Activated CD8-positive, alpha-beta memory T cell treated with anti-CD3 and anti-CD28 coated beads, Interleukin-2, amount 50 U/mL, for 4 hours (primary cell): ENCODE measurements around the gene PCNT.
A peak's percentile ranks its signal among the peaks of the same experiment; 100 is the strongest.
"Not testable (repeated sequence)": the region's sequence is repeated elsewhere in the genome, so short reads cannot be mapped to it uniquely, and the experiment has no call there.

ENCODE experiments used
- DNase-seq: peaks from one replicate; pipeline ENCODE4 v3.0.0-alpha.2; 2020

The PCNT gene

DNA sequence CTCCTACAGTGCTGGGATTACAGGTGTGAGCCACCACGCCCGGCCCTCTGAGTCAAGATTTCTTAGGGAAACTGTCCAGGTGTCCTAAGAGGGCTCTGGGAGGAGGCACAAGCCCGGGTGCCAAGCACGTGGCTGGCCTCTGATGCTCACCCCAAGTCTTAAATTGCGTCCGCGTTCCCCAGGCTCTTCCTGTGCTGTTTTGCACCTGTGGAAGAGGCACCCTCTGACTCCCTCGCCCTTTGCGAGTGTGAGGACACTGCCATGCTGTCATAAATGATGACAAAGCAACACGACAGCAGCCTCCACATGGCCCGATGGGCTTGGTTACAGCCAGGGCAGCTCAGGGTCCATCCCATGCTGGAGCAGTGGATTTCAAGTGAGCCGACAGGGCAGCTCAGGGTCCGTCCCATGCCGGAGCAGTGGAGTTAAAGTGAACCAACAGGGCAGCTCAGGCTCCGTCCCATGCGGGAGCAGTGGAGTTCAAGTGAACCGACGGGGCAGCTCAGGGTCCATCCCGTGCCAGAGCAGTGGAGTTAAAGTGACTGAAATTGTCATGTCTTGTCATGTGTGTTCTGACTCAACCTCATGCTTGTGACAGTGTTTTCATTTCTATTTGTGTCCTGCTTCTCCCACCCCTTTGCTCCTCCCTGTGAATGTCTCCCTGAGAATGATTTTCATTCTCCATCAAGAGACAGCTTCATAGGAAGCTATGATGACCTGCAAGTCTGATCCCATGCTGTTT, 33.9 kb downstream of the PCNT start:
- no peak for DNase-seq

DNA sequence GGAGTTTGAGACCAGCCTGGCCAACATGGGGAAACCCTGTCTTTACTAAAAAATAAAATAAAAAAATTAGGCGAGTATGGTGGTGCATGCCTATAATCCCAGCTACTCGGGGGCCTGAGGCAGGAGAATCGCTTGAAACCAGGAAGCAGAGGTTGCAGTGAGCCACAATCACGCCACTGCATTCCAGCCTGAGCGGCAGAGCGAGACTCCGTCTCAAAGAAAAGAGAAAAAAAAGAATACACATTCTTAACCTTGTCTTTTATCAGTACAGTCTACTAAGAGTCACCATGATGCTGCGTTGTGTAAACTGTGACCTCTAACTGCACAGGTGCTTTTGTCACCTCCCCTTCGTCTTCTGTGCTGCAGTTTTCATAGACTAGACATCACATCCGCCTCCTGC, 37.2 kb downstream of the PCNT start:
- no peak for DNase-seq

DNA sequence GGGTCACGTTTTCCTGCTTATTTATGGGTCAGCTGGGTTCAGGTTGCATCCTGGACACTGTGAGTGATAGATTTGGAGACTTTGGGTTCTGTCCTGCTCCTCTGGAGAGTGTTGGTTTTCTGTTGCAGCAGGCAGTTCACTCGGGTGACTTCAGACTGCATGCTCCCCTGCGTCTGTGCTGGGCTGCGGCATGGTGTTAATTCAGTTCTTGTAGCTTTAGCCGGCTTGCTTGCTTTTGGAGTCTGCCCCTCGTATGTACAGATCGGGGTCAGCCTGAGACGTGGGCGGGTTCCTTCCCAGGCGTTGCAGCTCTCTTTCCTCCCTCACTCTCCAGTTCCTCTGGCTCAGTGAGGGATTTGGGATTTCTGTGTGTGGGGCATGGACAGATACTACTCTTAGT, 38.0 kb downstream of the PCNT start:
- no peak for DNase-seq

DNA sequence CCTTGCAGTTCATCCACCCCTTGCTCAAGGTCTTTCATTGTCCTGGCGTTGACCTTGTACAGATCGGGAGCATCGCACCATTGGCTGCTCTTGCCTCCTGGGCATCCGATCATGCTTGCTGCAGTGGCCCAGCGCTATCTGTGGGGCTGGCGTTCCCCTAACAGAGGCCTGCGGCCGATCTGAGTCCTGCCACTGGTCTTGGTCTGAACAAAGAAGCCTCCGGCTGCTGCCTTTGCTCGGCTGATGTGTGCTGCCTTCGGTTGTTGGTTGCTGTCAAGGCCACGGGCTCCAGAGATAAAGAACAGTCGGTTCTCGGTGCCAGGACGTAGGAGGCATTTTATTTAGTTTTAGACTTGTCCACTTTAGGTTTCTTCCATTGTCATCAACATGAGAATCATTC, 39.0 kb downstream of the PCNT start:
- no peak for DNase-seq

GRCh38 chr21:46363698-46364097, 39.7 kb downstream of the PCNT start:
- no peak for DNase-seq

DNA sequence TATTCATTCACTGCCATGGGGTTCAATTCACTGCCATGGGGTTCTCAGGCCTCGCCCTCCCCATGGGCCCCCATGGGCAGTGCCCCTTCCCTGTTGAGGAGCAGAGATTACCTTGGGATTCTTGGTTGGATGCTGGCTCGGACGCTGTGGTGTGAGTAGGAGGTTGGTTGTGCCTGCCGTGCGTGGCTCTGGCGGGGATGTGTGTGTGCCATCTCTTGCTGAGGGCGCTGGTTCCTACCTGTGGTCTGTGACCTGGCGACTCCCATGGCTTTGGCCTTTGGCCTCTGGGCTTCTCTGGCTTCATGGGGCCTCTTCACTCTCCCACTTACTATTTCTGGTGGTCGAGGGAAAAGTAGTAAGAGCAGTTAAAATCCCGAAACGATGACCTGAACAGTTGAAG, 42.1 kb downstream of the PCNT start:
- no peak for DNase-seq

GRCh38 chr21:46366561-46366960, 42.6 kb downstream of the PCNT start:
- DNase-seq = no peak

GRCh38 chr21:46366966-46367365, 43.0 kb downstream of the PCNT start:
- DNase-seq = no peak

DNA sequence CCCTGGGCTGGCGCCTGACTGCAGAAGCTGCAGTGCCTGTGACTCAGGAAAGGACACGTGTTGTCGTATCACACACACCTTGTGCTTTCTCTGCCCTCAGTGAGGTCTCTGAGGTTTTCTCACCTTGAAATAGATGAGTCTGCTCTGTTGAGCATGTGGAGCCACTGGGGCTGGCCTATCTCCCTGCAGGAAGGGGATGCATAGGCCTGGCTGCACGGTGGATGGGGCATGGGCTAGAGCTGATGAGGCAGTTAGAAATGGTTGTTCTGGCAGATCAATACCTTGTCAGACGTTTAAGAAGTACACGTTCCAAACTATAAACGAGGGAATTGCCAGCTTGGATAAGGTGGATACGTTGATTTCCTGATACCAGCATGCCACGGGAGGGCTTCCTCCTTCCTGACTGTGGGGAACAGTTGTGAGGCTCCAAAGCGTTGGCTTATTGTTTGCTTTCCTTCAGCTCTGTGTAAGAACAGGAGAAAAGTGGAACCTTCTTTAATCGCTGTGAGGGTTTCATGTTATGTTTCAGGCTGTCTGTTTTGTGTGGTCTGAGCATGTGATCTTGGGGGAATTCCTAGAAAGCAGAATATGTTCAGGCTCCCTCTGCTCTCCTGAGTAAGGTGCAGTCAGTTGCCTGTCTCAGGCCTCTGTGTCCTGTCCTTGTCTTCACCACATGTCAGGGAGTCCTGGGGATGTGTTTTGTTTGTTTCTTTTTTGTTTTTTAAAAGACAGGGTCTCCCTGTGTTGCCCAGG, 44.8 kb downstream of the PCNT start:
- DNase-seq = peak; percentile 45

GRCh38 chr21:46369520-46370235, 45.7 kb downstream of the PCNT start:
- no peak for DNase-seq

DNA sequence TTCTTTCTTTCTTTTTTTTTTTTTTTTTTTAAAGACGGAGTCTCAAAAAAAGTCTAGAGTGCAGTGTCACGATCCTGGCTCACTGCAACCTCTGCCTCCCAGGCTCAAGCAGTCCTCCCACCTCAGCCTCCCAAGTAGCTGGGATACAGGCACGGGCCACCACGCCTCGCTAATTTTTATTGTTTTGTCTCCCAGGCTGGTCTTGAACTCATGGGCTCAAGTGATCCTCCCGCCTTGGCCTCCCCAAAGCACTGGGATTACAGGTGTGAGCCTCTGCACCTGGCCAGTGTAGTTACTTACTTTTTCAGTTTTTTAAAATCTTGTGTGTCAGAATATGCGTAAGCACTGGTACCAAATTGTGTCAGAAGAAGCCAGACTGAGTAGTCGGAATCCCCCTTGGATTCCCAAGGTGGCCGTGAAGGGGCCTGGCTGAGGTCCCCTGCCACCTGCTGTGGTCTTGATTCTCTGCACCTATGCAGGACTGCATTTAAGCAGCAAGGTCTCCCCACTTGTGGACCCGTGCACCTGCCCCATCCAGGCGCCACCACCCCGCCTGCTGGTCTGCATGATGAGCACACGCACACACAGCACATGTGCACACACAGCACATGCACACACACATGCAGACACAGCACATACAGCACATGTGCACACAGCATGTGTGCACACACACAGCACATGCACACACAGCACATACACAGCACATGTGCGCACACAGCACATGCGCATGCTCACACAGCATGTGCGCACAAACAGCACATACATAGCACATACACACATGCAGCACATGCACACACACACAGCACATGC, 47.5 kb downstream of the PCNT start:
- no peak for DNase-seq

- DNase-seq = no peak
Measured at GRCh38 chr21:46372014-46372485, 48.1 kb downstream of the PCNT start.

- not testable (repeated sequence) for DNase-seq
Measured at GRCh38 chr21:46372947-46373346, 49.0 kb downstream of the PCNT start.

DNA sequence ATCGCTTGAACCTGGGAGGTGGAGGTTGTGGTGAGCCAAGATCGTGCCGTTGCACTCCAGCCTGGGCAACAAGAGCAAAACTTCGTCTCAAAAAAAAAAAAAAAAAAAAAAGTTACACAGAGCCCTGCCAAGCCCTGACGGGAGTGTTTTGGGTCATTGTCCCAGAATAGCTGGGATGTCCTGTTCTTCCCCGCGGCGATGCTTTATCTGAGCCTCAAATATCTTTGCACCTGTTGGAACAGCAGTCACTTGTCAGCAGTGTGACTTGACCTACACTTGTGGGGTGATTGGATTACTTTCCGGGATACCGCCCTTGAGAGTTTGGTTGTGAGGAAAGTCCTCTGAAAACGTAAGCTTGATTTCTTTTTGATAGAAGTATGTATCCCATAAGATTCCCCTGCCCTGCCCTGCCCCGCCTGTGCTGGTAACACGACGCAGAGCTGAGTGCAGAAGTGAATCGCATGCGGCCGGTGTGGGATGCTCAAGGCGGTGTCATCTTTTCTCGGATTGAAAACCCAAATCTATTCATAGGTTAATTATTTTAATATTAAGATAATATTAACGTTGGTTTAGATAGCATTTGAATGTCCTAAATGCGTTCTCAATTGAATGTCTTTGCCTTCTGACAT, 50.9 kb downstream of the PCNT start:
- no peak for DNase-seq

DNA sequence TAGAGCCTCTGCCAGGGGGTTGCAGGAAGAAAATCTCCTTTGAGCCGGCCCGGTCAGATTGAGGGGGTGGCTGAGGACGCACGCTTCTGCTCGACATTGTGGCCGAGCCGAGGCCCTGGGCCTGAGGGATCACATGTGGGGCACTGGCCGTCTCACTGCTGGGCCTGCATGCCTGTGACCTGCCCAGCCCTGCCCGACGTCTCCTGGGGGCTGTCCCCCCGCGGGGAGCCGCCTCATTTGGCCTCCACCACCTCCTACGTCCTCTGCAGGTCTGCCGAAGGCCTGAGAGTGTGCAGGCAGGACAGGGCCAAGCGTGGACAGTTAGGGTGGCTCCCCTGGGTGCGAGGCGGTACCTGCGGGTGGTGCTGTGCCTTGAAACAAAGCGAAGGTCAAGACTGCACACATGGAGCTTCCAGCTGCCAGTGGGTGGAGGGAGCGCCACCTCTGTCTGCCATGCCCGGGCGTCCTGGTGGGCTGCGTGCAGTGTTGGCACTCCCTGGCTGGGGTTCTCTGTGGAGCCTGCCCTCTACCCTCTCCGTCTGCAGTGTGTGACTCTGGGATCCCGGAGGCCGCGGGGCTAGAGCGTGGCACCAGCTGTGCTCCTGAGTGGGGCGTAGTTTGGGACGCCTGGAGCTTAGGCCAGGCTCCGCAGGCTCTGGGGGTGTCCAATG, 51.7 kb downstream of the PCNT start:
- no peak for DNase-seq

GRCh38 chr21:46376231-46376628, 52.3 kb downstream of the PCNT start:
- DNase-seq = no peak

DNA sequence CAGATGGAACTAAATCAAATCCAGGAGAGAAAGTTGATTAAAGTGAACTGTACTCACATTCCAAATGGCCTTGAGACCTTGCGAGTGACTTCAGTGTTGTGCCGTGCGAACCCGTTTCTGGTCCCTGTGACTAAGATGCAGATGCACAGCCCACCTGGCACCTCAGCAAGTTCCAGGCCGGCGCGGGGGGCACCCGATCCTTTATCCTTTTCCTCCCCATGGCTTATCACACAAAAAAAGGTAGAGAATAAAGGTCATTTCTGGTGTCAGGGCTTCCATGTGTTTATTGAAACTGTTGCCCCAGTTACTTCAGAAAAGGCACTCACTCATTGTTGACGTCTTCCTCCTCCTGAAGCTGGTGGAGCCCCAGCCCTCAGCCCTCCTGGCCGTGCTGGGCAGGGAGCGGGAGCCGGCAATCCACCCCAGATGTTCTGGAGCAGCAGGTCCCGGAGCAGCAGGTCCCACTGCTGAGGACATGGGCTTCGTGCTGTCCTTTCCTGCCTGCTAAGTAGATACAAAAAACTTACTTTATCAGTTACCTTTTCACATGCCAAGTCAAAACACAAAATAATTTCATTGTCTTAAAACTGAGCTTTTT, 53.0 kb downstream of the PCNT start:
- DNase-seq = no peak

DNA sequence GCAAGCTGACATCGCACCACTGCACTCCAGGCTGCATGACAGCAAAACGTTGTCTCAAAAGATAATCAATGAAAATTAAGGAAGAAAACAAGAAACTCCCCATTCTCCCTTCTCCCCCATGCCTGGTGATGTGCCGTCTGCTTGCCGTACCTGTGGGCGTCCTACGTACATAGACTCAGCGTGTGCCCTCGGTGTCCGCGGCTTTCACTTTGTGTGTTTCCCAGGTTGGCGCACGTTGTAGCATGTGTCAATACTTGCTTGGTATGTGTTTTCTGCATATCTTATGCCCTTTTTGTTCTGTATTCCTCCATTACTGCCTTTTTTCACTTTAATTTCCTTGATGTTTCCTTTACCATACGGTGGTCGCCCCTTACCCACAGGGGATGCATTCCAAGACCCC, 53.8 kb downstream of the PCNT start:
- DNase-seq = no peak

DNA sequence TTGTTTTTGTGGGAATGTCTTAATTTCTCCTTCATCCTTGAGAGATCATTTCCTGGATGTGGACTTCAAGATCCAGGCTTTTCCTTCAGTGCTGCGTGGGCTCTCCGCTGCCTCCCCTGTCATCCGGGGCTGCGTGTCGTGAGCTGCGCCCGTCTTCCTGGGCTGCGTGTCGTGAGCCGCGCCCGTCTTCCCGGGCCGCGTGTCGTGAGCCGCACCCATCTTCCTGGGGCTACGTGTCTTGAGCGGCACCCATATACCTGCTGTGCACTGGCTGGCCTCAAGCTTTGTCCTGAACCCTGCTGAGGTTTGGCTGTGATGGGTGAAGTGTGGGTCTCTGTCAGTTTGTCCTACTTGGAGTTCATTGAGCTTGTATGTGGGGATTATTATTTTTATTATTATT, 55.1 kb downstream of the PCNT start:
- DNase-seq = no peak

DNA sequence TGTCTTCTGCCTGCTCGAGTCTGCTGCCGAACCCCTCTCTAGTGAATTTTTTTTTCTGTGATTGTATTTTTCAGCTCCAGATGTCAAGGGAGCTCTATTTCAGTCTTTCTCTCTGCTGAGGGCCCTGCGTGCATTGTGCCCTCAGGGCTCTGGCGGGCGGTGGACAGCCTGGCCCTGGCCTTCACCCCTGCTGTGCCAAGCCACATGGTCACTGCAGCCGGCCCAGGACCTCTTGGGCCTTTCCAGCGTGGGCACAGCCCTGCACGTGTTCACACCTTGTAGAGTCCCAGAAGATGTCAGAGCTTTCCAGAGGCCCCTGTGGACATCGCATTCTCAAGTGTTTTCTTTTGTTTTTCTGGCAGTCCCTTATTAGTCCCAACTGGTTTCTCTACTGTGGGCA, 55.7 kb downstream of the PCNT start:
- DNase-seq = no peak

GRCh38 chr21:46381541-46381940, 57.6 kb downstream of the PCNT start:
- DNase-seq = no peak
